GM19025 (cell line): Measurements from ENCODE around the gene BANP.
"Not testable (repeated sequence)": the region's sequence is repeated elsewhere in the genome, so short reads cannot be mapped to it uniquely, and the experiment has no call there.

Source experiments
- ATAC-seq: cut with Tn5 transposase; IDR thresholded peaks from one replicate; pipeline ENCODE4 v1.9.1; 2021; ENCODE audit warnings: mild to moderate bottlenecking, low read depth, moderate library complexity; ENCODE audit not compliant: unreplicated experiment

BANP gene

DNA sequence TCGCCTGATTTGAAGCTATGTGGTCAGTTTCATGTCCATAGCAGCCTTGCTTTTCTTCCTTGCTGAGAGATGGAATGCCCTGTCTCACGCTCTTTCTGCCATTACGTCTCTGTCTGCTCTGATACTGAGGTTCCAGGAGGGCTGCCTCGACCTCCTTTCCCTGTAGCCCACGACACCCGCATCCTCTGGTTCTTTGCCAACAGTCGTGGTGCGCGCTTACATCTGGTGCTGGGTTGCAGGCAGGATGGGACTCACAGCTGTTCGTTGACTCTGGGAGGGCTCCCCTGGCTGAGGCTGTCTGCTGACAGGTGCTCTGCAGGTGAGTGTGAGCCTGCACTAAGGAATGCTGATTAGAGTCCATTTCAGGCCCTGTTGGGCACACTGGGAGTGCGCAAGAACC lies 90.3 kb downstream of the BANP start:
- ATAC-seq, result not testable (repeated sequence)

DNA sequence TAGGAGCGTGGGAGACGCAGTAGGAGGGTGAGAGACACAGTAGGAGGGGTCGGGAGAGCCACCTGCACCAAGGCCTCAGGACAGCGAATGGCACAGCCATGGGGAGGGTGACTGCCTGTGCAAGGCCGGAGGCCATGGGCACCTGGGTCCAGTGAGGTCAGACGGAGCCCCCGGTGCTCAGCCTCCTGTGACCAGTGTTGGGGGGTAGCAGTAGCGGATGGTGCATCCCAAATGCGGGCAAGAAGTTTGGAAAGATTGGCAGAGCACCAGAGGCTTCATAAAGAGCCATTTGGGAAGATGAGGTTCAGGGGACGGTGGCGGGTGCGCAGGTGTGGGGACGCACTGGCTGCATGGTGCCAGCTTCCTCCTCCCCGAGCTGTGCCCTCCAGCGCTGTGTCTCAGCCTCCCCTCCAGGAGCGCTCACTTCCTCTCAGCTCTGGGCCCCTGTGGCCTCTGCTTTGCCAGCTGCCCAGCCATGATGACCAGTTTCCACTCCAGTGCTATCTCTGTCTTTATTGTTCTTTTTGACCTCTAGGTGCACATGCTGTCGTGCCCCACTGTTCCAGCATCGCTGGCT lies 90.8 kb downstream of the BANP start:
- ATAC-seq, result not testable (repeated sequence)

DNA sequence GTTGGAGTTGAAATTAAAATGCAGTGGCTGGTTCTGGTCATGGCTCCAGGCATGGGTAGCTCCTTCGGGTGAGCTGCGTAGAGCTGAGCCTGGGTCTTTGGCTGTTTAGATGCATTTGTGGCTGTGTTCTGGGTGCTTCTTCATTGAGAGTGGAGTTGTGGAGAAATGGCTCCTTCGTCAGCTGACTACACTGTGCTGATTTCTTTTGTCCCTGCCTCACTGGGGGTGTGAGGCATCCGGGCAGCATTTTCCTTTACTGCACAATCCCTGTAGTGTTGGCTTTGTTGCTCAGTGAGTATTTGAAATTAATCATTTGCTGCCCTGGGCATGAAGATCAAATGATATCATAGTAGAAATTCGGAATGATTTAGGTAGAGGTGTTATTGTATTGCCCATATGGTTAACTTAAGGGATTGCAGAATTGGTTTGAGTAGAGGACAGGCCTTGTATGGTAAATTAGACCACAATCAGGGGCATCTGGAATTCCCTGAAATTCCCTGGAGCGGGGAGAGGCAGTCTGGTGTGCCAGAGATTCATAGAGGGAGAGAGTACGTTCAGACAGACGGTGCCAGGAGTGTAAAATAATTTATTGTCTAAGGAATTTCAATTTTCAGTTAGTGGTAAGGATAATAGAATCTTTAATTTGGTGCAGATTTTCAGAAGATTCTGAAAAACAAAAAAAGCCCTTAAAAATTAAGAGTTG lies 92.1 kb downstream of the BANP start:
- not testable (repeated sequence) for ATAC-seq

DNA sequence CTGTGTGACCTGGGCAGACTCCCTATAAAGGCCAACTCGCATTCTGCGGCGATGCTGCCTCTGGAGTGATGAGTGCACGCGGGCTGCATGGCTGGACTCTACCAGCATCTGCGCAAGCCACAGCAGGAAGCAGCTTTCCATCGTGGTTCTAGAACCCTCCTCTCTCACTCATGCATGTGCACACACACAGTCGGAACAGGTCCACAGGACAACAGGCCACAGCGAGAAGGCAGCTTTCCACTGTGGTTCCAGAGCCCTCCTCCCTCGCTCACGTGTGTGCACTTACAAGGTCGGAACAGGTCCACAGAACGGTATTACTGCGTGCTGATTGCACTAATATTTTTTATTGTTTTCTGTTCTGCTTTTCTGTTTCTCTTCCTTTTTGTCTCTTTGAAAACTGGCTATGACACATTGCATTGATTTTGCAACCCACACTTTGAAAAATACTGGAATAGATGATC lies 92.9 kb downstream of the BANP start:
- ATAC-seq, result not testable (repeated sequence)

DNA sequence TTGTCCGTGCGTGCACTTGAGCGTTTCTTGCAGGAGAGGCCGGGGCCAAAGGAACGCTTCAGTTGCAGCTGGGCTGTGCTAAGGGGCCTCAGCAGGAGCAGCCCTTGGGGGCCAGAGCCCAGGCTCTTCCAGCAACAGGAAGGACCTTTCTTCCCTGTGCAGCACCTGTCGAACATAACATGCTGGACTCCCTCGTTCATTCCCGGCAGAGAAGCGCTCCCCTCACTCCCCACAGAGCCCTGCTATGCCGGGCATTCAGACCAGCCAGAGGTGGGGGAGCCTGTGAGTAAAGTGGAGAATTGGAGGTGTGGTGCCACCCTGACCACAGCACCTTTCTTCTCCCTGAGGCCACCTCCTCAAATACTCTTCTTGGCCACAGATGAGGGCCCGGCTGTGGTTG lies 94.1 kb downstream of the BANP start:
- ATAC-seq, result not testable (repeated sequence)

DNA sequence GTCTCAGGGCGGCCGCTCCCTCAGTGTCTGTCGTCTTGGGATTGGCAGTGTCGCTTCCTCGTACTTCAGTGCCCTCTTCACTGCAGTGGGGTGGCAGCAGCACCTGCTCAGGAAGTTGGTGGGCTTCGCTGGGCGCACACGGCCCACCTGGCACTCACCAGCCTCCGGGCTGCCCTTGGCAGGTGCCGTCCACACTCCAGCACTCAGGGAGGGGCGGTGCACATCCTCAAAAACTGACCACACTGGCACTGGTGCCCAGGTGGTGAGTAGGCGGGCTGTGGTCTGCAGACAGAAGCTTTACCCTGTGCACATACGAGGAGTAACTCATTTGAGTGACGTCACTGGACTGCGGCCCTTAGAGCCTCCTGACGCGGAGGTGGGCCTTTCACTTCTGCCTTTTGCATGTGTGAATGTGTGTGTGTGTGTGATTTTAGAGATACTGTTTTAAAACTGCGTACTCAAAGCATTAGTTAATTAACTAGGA lies 94.6 kb downstream of the BANP start:
- peak; percentile 75 for ATAC-seq

DNA sequence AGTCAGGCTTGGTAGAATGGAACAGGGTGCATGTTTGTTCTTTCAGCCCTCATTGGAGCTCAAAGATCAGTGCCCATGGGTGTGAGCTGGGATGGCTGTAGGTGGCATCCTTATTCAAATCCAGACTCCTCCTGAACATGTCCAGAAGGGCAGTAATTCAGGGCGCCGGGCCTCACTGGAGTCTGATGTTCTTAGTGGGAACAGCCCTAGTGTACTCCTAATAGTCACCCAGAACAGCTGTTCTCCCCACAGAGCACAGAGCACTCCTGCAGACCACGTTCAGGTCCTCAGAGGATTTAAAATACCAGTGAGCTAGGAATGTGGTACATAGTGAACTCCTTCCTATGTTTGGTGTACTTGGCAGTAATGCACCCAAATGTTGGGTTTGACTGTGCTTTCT lies 96.2 kb downstream of the BANP start:
- ATAC-seq, result no peak

DNA sequence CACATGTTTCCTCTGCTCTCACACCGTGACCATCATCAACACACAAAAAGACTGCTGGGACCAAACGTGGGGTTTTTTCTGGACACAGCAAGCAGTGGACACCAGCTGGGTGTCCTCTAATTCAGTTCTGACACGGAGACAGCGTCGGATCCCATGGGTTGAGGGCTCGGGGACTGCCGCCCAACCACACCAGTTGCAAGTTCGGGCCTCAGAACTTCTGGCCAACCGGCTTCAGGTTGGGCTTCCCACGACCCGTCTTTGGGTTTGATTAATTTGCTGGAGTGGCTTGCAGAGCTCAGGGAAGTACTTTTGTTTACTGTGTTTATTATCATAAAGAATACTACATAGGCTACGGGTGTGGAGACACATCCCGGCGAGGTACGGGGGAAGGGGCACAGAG lies 97.8 kb downstream of the BANP start:
- no peak for ATAC-seq

DNA sequence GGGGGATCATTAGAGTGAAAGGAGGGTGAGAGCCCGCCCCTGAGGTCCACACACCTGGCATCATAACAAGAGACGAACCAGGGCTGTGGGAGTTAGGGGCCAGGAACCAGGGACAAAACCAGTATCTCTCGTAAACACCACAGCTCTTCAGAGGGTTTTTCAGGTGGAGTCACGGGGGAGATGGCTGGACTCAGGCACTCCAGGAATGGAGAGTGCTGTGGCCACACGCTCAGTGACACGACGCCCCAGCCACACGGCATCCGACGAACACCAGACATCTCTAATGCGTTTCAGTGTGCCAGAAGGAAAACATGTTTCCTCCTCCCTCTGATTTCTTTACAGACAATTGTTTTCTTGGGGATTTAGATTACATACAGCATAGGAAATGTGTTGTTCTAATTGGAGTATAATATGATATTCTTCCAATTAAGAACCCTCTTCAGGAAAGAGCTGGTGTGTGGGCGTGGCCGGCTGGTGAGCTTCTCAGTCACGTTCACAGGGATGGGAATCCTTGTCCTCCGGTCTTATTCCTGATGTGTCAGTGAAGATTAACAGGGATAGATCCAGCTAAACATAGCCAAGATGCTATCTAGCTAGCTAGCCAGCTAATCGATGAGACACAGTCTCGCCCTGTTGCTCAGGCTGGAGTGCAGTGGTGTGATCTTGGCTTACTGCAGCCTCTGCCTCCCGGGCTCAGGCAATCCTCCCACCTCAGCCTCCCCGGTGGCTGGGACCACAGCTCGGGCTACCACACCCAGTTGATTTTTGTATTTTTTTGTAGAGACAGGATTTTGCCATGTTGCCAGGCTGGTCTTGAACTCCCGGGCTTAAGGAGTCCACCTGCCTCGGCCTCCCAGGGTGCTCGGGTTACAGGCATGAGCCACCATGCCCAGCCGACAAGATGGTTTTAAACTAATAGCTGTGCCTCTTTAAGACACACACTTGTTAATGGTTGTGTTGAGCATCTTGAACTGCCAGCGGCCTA lies 98.6 kb downstream of the BANP start:
- no peak for ATAC-seq

DNA sequence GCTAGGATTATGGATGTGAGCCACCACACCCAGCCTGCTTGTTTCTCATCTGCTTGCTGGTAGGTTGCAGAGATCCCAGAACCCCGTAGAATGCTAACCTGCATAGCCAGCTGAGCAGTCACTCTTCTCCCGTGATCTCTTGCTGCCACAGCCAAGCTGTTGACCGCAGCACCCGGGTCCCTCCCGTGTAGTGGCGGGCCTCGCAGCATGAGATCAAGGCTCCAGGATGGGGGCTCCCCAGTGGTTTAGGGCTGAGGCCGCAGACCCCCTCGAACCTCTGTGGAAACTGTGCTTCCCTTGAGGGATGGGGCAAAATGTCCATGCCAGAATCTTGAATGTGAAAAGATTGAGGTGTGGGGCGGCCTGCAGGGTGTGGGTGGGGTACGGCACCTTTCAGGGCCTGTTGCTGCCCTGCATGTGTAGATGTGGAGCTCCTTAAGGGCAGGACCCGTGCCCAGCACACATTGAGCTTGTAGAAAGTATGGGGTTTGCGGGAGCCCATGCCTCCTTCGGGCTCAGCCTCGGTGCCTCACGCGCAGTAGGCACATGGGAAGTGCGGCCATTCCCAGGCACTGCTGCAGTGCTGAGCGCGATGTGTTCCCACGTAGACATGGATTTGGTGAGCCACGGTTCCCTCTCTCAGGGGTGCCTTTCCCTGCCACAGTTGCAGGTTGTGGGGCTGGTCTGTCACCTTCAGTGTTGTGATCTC lies 99.9 kb downstream of the BANP start:
- ATAC-seq, result no peak

DNA sequence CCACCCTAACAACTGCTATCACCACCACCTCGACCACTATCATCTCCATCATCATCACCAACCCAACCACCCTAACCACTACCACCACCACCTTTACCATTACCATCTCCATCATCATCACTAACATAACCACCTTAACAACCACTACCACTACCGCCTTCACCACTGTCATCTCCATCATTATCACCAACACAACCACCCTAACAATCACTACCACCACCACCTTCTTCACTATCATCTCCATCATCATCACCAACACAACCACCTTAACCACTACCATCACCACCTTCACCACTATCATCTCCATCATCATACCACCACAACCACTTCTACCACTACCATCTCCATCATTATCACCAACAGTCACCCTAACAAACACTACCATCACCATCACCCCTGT lies 101.4 kb downstream of the BANP start:
- no peak for ATAC-seq

DNA sequence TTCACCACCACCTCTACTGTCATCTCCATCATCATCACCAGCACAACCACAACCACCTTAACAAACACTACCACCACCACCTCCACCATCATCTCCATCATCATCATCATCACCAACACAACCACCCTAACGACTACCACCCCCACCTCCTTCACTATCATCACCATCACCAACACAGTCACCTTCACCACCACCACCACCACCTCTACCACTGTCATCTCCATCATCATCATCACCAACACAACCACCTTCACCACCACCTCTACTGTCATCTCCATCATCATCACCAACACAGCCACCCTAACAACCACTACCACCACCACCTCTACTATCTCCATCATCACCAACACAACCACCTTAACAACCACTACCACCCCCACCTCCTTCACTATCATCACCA lies 102.2 kb downstream of the BANP start:
- ATAC-seq, result not testable (repeated sequence)

DNA sequence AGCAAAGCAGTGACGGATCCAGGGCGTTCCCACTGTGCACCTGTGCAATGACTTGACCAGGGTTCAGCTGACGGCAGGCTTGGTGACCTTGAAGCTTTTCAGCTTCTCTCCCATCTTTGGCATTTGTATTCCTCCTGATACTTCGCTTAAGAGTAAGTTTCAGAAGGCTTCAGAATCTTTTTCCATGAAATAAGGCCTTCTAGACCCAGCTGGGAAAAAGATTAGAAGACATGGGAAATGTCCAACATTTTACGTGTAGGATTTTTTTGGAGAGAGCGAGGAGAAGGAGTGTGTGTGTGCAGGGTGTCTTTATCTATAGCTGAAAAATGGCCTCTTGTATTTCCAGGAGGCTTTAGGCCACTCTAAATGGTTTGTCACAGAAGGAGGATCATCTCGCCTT lies 104.1 kb downstream of the BANP start:
- ATAC-seq, result no peak

DNA sequence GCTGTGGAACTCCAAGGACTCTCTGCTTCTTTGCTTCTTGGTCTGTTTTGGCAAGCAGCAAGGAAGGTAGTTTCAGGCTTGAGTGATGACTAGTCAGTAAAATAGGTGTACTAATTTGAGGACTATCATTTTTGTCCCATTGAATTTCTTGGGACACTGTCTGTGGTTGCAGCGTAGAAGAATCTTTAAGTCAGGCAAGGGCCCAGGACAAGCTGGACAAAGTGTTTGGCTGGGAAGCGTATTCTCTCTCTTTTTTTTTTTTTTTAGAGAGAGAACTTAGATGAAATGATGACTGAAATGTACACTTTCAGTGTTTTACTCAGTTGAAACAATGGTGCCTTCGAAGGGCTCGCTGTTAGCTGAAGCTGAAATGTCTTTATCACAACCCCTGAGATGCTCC lies 105.0 kb downstream of the BANP start:
- ATAC-seq, result no peak

DNA sequence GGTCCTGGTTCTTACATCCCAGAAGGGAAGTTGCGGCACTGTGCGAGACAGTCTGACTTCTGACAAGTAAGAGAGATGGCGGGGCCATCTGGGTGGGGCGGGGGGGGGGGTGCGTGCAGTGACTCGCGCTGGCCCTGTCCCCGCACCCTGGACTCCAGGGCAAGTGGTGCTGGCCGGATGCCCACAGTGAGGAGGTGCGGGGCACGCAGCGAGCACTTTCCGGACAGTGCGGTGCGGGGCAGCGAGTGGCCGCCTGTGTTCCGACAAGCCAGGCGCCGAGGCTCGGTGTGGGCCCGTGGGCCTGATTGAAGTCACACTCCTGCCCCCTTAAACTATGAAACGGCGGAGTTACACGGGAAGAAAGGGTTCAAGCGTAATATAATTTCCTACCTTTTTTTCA lies 106.4 kb downstream of the BANP start:
- no peak for ATAC-seq

DNA sequence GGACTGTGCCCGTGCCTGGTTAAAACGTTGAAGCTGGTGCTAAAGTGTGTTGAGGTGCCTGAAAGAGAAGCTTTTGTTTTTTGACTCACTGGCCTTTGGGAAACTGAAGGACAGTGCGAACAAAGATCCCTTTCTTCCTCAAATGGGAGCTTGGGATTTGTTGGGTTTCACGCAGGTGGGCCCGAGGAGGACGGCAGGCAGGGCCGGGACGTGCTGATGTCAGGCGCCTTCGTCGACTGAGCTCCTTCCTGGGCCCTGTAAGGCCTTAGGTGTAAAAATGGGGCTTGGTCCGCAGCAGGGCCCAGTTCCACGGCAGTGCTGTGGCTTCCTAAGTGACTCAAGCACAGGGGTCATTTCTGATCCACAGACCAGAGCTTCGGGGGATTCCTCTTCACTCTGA lies 106.9 kb downstream of the BANP start:
- no peak for ATAC-seq

DNA sequence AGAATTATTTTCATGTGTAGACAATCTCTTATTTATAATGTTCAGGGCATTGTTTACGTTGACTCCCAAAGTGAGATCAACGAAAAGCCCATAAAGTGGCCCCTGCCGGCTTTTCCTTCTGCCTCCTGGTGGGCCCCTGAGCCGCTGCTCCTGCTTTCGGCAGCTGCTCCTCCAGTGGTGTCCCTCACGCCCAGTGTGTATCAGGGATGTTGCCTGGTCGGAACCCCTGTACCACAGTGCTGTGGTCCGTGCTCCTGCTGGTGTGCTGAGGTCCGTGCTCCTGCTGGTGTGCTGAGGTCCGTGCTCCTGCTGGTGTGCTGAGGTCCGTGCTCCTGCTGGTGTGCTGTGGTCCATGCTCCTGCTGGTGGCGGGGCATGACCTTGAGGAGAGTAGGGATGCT lies 107.6 kb downstream of the BANP start:
- no peak for ATAC-seq

DNA sequence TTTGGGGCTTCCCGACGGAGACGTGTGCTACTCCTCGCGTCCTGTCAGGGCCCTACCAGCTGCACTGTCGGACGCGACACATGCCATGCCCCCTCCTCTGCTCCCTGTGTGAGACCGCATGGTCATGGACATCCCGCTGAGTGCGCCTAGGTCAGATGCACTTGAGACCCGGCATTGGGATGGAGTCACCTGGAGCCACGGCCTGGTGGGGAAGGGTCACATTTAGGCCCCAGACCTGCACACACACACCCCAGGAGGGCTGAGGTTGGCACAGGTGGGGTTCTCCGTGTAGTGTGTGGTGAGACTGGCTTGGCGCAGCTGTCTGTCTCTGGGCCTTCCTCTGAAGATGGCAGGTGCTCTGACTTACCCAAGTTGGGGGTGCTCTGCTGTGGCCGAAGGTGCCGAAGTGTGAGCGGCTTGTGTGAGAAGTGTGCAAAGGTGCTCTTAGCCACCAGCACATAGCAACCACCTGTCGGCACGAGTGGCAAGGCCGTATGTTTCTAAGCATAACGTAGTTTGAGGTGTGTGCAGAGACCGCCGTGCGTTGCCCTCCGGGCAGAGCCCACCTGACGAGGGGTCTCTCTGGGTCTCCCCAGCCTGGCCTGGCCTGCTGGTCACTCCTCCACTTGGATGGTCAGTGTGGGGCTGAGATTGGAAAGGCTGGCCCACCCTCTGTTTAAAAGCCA lies 108.6 kb downstream of the BANP start:
- ATAC-seq, result no peak

DNA sequence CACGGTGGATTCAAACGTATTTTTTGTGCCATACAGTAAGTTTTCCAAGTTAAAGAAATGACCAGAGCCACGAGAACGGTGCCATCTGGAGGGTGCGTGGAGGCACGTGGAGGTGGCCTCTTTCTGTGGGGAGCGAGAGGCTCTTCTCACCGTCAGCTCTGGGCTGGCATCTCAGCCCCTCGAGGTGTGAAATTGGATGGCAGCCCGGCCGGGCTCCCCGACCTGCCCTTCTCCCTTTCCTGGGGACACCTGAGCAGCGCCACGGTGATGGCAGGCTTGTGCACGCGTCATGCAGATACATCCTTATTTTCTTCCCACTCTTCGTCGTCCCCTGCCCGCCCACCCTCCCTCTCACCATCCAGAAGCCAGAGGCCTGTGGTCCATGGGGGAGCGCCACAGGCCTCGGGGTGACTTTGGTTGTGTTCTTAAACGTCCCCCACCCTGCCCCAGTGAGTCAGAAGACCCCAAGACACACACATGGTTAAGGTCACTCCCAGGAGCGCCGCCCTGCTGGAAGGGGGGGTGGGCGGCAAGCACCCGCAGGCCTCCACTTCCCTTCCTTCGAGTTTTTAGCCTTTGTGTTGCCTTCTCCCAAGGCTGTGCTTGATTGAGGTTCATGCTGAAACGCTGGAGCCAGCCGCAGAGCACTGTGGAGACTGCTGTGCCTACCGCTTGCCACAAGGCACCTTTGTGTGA lies 109.4 kb downstream of the BANP start:
- no peak for ATAC-seq
